Activated T-cell treated with anti-CD3 and anti-CD28 coated beads, Interleukin-2, amount 50 U/mL, for 1 hour (primary cell): Measurements from ENCODE around the gene WDR59.
A peak's percentile ranks its signal among the peaks of the same experiment; 100 is the strongest.
"Not testable (repeated sequence)": the region's sequence is repeated elsewhere in the genome, so short reads cannot be mapped to it uniquely, and the experiment has no call there.

Experiments used
- DNase-seq: peaks from one replicate; pipeline ENCODE4 v3.0.0-alpha.2; 2020

Gene WDR59

GRCh38 chr16:75011634-75012307, 26.8 kb upstream of the WDR59 start:
- DNase-seq, result peak; percentile 20

- no peak for DNase-seq
Observed at GRCh38 chr16:75010427-75010826, 25.5 kb upstream of the WDR59 start.

- DNase-seq, result no peak
Observed at GRCh38 chr16:75007443-75007842, 22.5 kb upstream of the WDR59 start.

GRCh38 chr16:75005697-75006096, 20.8 kb upstream of the WDR59 start:
- DNase-seq, result no peak

GRCh38 chr16:75004460-75004859, 19.5 kb upstream of the WDR59 start:
- no peak for DNase-seq

GRCh38 chr16:75003931-75004330, 19.0 kb upstream of the WDR59 start:
- DNase-seq, result no peak

- no peak for DNase-seq
Observed at GRCh38 chr16:75002474-75002873, 17.6 kb upstream of the WDR59 start.

- DNase-seq, result no peak
Observed at GRCh38 chr16:75000481-75001081, 15.7 kb upstream of the WDR59 start.

- DNase-seq, result peak; percentile 67
Observed at GRCh38 chr16:74999609-75000480, 14.9 kb upstream of the WDR59 start.

- DNase-seq, result no peak
Observed at GRCh38 chr16:74999219-74999608, 14.3 kb upstream of the WDR59 start.

GRCh38 chr16:74998481-74999218, 13.7 kb upstream of the WDR59 start, which contains the start of gene ZNRF1:
Gene ZNRF1 (plus strand): TSS chr16:74999024. CDS start chr16:74999672, 648 bp downstream.
- DNase-seq, result peak; percentile 87

- no peak for DNase-seq
Observed at GRCh38 chr16:74997042-74997491, 12.1 kb upstream of the WDR59 start.

- DNase-seq, result no peak
Observed at GRCh38 chr16:74995986-74996385, 11.1 kb upstream of the WDR59 start.

- DNase-seq, result no peak
Observed at GRCh38 chr16:74991593-74992403, 6.9 kb upstream of the WDR59 start.

- no peak for DNase-seq
Observed at GRCh38 chr16:74991268-74991592, 6.3 kb upstream of the WDR59 start.

GRCh38 chr16:74990832-74991231, 5.9 kb upstream of the WDR59 start:
- DNase-seq, result no peak

GRCh38 chr16:74989864-74990263, 4.9 kb upstream of the WDR59 start:
- DNase-seq, result not testable (repeated sequence)

- no peak for DNase-seq
Observed at GRCh38 chr16:74987027-74987681, 2.2 kb upstream of the WDR59 start.

GRCh38 chr16:74984194-74984528, 762 bp downstream of the WDR59 start:
- no peak for DNase-seq

- no peak for DNase-seq
Observed at GRCh38 chr16:74982256-74982655, 2.7 kb downstream of the WDR59 start.

- DNase-seq, result no peak
Observed at GRCh38 chr16:74975591-74975990, 9.3 kb downstream of the WDR59 start.

GRCh38 chr16:74973304-74973703, 11.6 kb downstream of the WDR59 start:
- DNase-seq, result no peak
